Activated CD8-positive, alpha-beta memory T cell treated with anti-CD3 and anti-CD28 coated beads for 48 hours (primary cell): Measurements from ENCODE around the gene CXCR5.

Experiments used
- DNase-seq, 3 experiments: peaks; one replicate each; pipeline ENCODE4 v3.0.0-alpha.2; 2020; ENCODE audit warnings: low read depth in 2 of 3, low spot score in 2 of 3

CXCR5 gene

GRCh38 chr11:118911880-118912741 lies 28.4 kb downstream of the CXCR5 start:
- peak in 1 of 3 experiments; percentile 50 for DNase-seq

- no peak for DNase-seq
These were observed 29.2 kb downstream of the CXCR5 start for GRCh38 chr11:118912742-118913410.

- no peak for DNase-seq
These were observed 29.9 kb downstream of the CXCR5 start for GRCh38 chr11:118913411-118914125.

- no peak for DNase-seq
These were observed 30.7 kb downstream of the CXCR5 start for GRCh38 chr11:118914178-118914918.

GRCh38 chr11:118914987-118915386 lies 31.3 kb downstream of the CXCR5 start:
- no peak for DNase-seq

GRCh38 chr11:118915396-118915795 lies 31.7 kb downstream of the CXCR5 start:
- DNase-seq = no peak

GRCh38 chr11:118915941-118916841 lies 32.5 kb downstream of the CXCR5 start:
- no peak for DNase-seq

GRCh38 chr11:118916842-118917388 lies 33.2 kb downstream of the CXCR5 start:
- DNase-seq = no peak

GRCh38 chr11:118917481-118918127 lies 33.9 kb downstream of the CXCR5 start:
- DNase-seq = no peak

GRCh38 chr11:118918128-118918685 lies 34.5 kb downstream of the CXCR5 start:
- DNase-seq = no peak

- no peak for DNase-seq
These were observed 35.1 kb downstream of the CXCR5 start for GRCh38 chr11:118918686-118919280.

- DNase-seq = no peak
These were observed 37.6 kb downstream of the CXCR5 start for GRCh38 chr11:118921121-118921928.

- no peak for DNase-seq
These were observed 38.4 kb downstream of the CXCR5 start for GRCh38 chr11:118921929-118922744.

- DNase-seq = no peak
These were observed 39.3 kb downstream of the CXCR5 start for GRCh38 chr11:118922745-118923627.

- no peak for DNase-seq
These were observed 40.3 kb downstream of the CXCR5 start for GRCh38 chr11:118923721-118924587.
